Smooth muscle cell (in vitro differentiated cells): ENCODE measurements around the gene SMYD2. TPM values are rescaled to one million over a fixed set of nuclear protein-coding genes. Genes with fewer than 3 reads are reported as not detected.
A peak's percentile ranks its signal among the peaks of the same experiment; 100 is the strongest.

Experiments used
- DNase-seq: peaks from one replicate; lab custom pipeline; 2025; ENCODE audit not compliant: unreplicated experiment; lab: John Stamatoyannopoulos, UW
- H2AFZ ChIP-seq: fragments of 200-600 bp; sonication (generic); 2 replicates; pipeline ENCODE4 v1.6.0; 2016; ENCODE audit warnings: antibody characterized with exemption, low read depth, mild to moderate bottlenecking
- H3F3A ChIP-seq: fragments of 200-600 bp; sonication (generic); 2 replicates; pipeline ENCODE4 v1.6.0; 2017; ENCODE audit warnings: antibody characterized with exemption, low read depth
- H3K27ac ChIP-seq: fragments of 200-600 bp; sonication (generic); 2 replicates; pipeline ENCODE4 v1.5.1; 2016; ENCODE audit warnings: low read depth, mild to moderate bottlenecking
- H3K27me3 ChIP-seq: fragments of 200-600 bp; sonication (generic); 2 replicates; pipeline ENCODE4 v1.6.1; 2016; ENCODE audit warnings: low read depth, mild to moderate bottlenecking
- H3K36me3 ChIP-seq: fragments of 200-600 bp; sonication (generic); 2 replicates; pipeline ENCODE4 v1.5.1; 2016; ENCODE audit warnings: low read depth
- H3K4me1 ChIP-seq: fragments of 200-600 bp; sonication (generic); 2 replicates; pipeline ENCODE4 v1.5.1; 2016; ENCODE audit warnings: low read depth
- H3K4me2 ChIP-seq: fragments of 200-600 bp; sonication (generic); 2 replicates; pipeline ENCODE4 v1.6.0; 2016; ENCODE audit warnings: mild to moderate bottlenecking
- H3K4me3 ChIP-seq: fragments of 200-600 bp; sonication (generic); 2 replicates; pipeline ENCODE4 v1.5.1; 2016; ENCODE audit warnings: mild to moderate bottlenecking
- H3K79me2 ChIP-seq: fragments of 200-600 bp; sonication (generic); 2 replicates; pipeline ENCODE4 v1.6.0; 2016; ENCODE audit warnings: low read depth, mild to moderate bottlenecking
- H3K9ac ChIP-seq: fragments of 200-600 bp; sonication (generic); 2 replicates; pipeline ENCODE4 v1.6.0; 2016; ENCODE audit warnings: low read depth
- H3K9me3 ChIP-seq: fragments of 200-600 bp; sonication (generic); replicated peaks from 2 replicates; pipeline ENCODE4 v1.5.1; 2016; ENCODE audit warnings: low read depth
- H4K20me1 ChIP-seq: fragments of 200-600 bp; sonication (generic); 2 replicates; pipeline ENCODE4 v1.6.0; 2016; ENCODE audit warnings: low read depth
- WGBS: methylation state at CpG from one replicate; pipeline ENCODE4 v1.1.7; 2016; ENCODE audit warnings: low lambda C conversion rate; 5-methylcytosine and 5-hydroxymethylcytosine counted together
- polyA plus RNA-seq: library from polyadenylated mRNA; unstranded; fragments of >200 nt; fragmentation: Nextera tagmentation; extraction: Ambion mirVana; gene quantifications from 2 replicates; pipeline ENCODE4 v1.2.1, GENCODE V29; 2016
- total RNA-seq: library from RNA; depleted of rRNA; stranded (reverse); fragments of >200 nt; gene quantifications from 2 replicates; pipeline ENCODE4 v1.2.3, GENCODE V29; 2014
- TF ChIP-seq, protein P1 (sequence below): fragments of 200-600 bp; sonication (generic); IDR thresholded peaks from 2 replicates; pipeline ENCODE4 v1.5.1; 2017; ENCODE audit warnings: borderline replicate concordance, mild to moderate bottlenecking, antibody characterized with exemption; ENCODE audit not compliant: insufficient read depth, poor library complexity, severe bottlenecking

The SMYD2 gene
- total and polyA plus RNA-seq, 2 experiments from 2014 or later, result 31.1 to 39.7 TPM

DNA sequence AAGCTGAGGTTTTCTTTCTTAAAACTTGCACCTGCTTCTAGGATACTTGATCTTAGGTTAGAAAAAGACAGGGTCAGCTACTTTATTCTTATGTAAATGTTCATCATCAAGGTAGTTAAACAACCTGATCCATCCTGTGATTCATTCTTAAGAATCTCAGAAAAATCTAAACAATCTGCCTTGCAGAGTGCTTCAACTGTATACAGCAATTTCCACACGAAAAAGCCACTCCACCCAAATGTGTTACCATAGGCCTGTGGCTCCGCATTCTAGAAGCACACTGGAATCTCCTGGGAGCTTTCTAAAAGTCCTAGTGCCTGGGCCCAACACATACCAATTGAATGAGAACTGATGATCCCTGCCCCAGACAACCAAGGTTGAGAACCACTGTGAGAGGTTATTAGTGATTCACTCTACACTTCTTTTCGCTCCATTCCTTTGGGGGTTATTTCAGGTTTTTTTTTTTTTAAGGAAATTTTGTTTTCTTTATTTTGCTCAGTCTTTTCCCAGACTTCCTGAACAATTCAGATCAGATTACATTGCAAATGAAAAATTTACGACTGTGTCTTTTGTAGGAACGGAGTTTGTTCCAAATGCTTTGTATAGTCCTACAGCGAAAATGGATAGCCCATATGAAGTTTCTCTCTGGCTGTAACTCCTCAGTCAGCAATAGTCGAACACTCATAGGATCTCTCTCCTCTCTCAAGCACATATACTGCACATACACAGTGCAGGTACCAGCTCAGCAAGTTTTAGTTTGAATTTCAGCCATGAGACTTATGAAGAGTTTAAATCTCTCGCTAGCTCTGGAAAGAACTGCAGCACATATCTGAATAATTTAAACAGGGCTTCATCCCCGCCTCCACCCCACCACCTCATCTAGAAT is 16.1 kb downstream of the SMYD2 start:
- Histone ChIP-seq H3K27me3 (no peaks in the 10 kb centered on the region), H3K27ac (peak overlapping the region; percentile 42), H3K4me2 (peak overlapping the region; percentile 5), H3F3A (no peaks in the 10 kb centered on the region), H3K9ac (no peak overlapping the region), H2AFZ (no peak overlapping the region), H4K20me1 (no peaks in the 10 kb centered on the region), H3K9me3 (no peaks in the 10 kb centered on the region), H3K36me3 (no peaks in the 10 kb centered on the region), H3K4me3 (no peak overlapping the region), H3K4me1 (peaks cover 21% of the 10 kb centered on the region), H3K79me2 (peaks cover 18% of the 10 kb centered on the region)
- 56% methylated on average over 9 of the region's 9 CpGs for WGBS
- TF ChIP-seq, protein P1, sequence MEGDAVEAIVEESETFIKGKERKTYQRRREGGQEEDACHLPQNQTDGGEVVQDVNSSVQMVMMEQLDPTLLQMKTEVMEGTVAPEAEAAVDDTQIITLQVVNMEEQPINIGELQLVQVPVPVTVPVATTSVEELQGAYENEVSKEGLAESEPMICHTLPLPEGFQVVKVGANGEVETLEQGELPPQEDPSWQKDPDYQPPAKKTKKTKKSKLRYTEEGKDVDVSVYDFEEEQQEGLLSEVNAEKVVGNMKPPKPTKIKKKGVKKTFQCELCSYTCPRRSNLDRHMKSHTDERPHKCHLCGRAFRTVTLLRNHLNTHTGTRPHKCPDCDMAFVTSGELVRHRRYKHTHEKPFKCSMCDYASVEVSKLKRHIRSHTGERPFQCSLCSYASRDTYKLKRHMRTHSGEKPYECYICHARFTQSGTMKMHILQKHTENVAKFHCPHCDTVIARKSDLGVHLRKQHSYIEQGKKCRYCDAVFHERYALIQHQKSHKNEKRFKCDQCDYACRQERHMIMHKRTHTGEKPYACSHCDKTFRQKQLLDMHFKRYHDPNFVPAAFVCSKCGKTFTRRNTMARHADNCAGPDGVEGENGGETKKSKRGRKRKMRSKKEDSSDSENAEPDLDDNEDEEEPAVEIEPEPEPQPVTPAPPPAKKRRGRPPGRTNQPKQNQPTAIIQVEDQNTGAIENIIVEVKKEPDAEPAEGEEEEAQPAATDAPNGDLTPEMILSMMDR, result no peak
- DNase-seq, result no peak

- no peaks in the 10 kb centered on the region for H3K9me3 ChIP-seq
- H3K4me1 ChIP-seq, result peaks cover 16% of the 10 kb centered on the region
- no peaks in the 10 kb centered on the region for H3K27me3 ChIP-seq
- H3K9ac ChIP-seq, result no peak overlapping the region
- H3K4me2 ChIP-seq, result no peak overlapping the region
- H4K20me1 ChIP-seq, result peaks cover 13% of the 10 kb centered on the region
- WGBS, result 95% methylated on average over 9 of the region's 9 CpGs
- TF ChIP-seq, protein P1, result no peak
- H3F3A ChIP-seq, result no peaks in the 10 kb centered on the region
- no peak overlapping the region for H3K27ac ChIP-seq
- H2AFZ ChIP-seq, result no peak overlapping the region
- DNase-seq, result no peak
- H3K36me3 ChIP-seq, result no peaks in the 10 kb centered on the region
- H3K4me3 ChIP-seq, result no peak overlapping the region
- peaks cover 3% of the 10 kb centered on the region for H3K79me2 ChIP-seq
Measured at GRCh38 chr1:214300149-214300780, 19.3 kb downstream of the SMYD2 start.

GRCh38 chr1:214301526-214301925 is 20.6 kb downstream of the SMYD2 start:
- Histone ChIP-seq H3K36me3 (no peaks in the 10 kb centered on the region), H3K4me2 (no peak overlapping the region), H3K27ac (no peak overlapping the region), H3K79me2 (no peaks in the 10 kb centered on the region), H3K27me3 (no peaks in the 10 kb centered on the region), H3K9ac (no peak overlapping the region), H3K9me3 (no peaks in the 10 kb centered on the region), H3K4me3 (no peak overlapping the region), H2AFZ (no peak overlapping the region), H3K4me1 (peaks cover 6% of the 10 kb centered on the region), H3F3A (no peaks in the 10 kb centered on the region), H4K20me1 (peaks cover 13% of the 10 kb centered on the region)
- no peak for DNase-seq
- TF ChIP-seq, protein P1, result no peak
